Right ventricle myocardium inferior (tissue), 1 donor: ENCODE measurements around the gene AFF4. TPM values are rescaled to one million over a fixed set of nuclear protein-coding genes. Genes with fewer than 3 reads are reported as not detected.
"Not testable (repeated sequence)": the region's sequence is repeated elsewhere in the genome, so short reads cannot be mapped to it uniquely, and the experiment has no call there.

ENCODE experiments used
- ATAC-seq: fragments of 200-7000 bp; cut with Tn5 transposase; one replicate; pipeline ENCODE4 v1.9.1; 2020; ENCODE audit warnings: mild to moderate bottlenecking, moderate library complexity
- DNase-seq: peaks from one replicate; pipeline ENCODE4 v3.0.0; 2021; ENCODE audit errors: missing footprints
- intact Hi-C: fragments of 100-400 bp; cut with DNase I; formaldehyde crosslinking; loops from one replicate; pipeline ENCODE4 v1.11.0; 2022
- long read RNA-seq: library from polyadenylated mRNA; unstranded; transcript quantifications from one replicate; pipeline ENCODE4 v2.0.0, GENCODE V29; 2021
- total RNA-seq: library from RNA; stranded (reverse); fragmentation: NEBNext Ultra II Directional; extraction: Animal tissue kit (Norgen Biotek cat#: 25700); gene quantifications from one replicate; pipeline ENCODE4 v1.2.1, GENCODE V29; 2021
- donor health status: DM: no; HTN: yes; CAD: no; lungs with severe emphysema.

The AFF4 gene
- 29.2 TPM for total RNA-seq
- long read RNA-seq, partial matches to known transcripts = 0 of 1 reads
- long read RNA-seq, other reads (novel, unspliced or antisense) = 1 of 1 reads

DNA sequence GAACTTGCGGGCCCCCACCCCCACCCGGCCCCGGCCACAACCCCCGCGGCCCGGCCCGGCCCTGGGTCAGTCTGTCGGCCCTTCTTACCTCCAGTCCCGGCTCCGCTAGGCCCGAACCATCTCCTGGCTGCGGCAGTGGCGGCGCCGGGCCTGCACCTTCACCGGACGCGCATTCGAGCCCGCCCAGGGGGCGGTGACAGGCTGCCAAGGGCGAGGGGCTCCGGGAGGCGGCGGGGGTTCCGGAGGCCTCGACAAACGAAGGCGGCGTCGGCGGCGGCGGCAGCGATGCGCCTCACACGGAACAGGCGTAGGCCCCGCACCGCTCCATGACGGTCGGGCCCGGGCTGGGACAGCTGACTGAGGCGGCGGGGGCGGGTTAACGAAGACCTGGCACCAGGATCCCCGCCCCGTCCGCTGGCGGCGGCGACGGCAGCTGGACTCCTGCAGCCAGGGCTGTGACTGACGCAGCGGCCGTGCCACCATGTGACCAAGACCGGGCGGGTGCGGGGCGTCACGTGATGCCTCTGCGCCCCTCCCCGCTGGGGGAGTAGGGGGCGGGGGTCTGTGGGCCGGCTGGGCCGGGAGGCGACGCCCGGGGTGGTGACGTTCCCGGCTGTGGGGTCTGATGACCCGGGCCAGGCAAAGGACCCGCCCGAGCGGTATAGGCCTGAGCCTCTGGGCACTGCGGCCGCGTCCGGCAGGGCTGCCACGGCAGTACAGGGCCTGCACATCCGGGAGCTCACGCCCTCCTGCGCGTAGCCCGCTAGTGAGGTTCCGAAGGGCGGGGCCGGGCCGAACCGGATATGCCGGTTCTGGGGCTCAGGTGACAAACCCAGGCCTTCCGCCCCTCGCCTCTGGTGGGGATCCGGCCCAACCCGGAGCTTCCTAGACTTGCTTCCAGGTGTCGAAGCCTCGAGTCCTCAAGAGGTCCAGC is at the start of gene AFF4:
Gene AFF4 (minus strand): TSS at position 464 of the 934 bp plus-strand sequence. CDS start 26,445 bp downstream, outside the sequence.
- intact Hi-C loops = loop anchor here (2.0 to 10.0 kb wide), 2 partner anchors 87 to 1169 kb away; partner anchors contain the start of gene FNIP1
- DNase-seq (peak; percentile 99), ATAC-seq (peak; percentile 98)

DNA sequence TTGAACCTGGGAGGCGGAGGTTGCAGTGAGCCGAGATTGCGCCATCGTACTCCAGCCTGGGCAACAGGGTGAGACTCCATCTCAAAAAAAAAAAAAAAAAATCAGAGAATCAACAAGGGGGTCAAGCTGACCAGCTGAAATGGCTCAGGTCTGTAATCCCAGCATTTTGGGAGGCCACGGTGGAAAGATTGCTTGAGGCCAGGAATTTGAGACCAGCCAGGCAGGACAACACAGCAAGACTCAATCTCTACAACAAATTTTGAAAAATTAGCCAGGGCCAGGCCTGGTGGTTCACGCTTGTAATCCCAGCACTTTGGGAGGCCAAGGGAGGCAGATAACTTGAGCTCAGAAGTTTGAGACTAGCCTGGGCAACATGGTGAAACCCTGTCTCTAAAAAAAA is 45.0 kb upstream of the AFF4 start:
- DNase-seq, ATAC-seq, intact Hi-C loops: not testable (repeated sequence)

- no peak for DNase-seq
Observed at GRCh38 chr5:133006653-133007052, 43.2 kb upstream of the AFF4 start.

DNA sequence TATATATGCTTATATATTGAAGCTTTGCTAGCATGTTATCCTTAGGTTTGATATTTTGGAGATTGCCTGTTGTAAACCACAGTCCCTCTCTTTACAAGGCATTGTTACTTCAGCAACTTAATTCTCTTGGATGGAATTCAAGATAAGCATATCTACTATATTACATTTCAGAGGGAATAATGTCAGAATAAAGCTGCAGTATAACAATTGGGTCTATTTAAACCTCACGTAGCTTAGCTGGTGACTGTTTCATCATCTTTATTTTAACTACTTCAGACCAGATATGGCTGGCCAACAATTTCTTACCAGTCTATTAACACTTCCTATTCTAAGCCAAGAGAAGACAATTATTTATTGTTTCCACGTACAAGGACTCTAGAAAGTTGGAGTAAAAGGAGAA is 35.8 kb upstream of the AFF4 start:
- no peak for ATAC-seq
- DNase-seq = no peak
- intact Hi-C loops = no loop called here

More at GRCh38 chr5:133006653-133007052, 43.2 kb upstream of the AFF4 start:
- no peak for ATAC-seq
- intact Hi-C loops = no loop called here

DNA sequence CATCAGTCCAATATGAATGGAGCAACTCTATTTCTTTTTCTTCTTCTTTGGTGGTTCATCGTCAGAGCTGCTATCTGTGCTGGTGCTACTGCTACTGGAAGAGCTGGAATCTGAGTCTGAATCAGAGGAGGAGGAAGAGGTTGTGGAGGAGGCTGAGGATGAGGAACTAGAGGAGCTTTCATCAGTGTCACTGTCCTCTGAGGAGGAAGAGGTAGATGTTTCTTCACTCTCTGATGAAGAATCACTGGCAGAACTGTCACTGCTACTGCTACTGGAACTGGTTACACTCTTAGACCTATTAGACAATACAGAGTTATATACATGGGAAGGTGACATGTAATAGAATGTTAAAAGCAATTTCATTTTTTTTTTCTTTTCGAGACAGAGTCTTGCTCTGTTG is 35.1 kb upstream of the AFF4 start:
- intact Hi-C loops = no loop called here
- DNase-seq (no peak), ATAC-seq (no peak)

DNA sequence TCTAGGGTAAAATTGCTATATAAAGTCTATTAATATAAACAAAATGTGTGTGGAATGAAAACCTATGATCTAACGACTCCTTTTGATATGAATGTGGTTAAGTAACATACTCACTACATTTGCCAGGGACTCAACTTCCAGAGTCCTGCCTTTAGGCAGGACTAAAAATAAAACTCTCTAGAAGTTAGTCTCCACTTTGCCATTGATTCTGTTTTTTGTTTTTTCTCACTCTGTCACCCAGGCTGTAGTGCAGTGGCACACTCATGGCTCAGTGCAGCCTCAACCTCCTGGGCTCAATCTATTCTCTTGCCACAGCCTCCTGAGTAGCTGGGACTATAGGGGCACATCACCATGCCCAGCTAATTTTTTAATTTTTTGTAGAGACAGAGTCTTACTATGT is 32.9 kb upstream of the AFF4 start:
- no peak for ATAC-seq
- intact Hi-C loops = no loop called here
- no peak for DNase-seq

- ATAC-seq = no peak
- intact Hi-C loops = no loop called here
- DNase-seq = no peak
Observed at GRCh38 chr5:132987531-132988408, 24.3 kb upstream of the AFF4 start.

- DNase-seq, ATAC-seq, intact Hi-C loops: not testable (repeated sequence)
Observed at GRCh38 chr5:132982971-132983370, 19.5 kb upstream of the AFF4 start.

DNA sequence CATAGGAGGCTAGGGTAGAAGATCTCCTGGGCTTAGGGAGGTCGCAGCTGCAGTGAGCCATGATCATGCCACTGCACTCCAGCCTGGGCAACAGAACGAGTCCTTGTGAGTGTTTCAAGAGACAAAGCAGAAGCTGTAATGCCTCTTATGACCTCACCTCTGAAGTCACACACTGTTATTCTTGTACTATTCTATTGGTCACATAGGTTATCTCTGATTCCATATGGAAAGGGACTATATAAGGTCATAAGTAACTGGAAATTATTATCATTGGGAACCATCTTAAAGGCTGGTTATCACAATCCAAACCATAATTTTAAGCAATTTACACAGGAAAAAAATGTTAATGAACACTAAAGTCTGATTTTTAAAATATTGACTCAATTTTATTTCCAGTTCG is 17.9 kb upstream of the AFF4 start:
- DNase-seq = no peak
- no peak for ATAC-seq
- intact Hi-C loops = no loop called here

DNA sequence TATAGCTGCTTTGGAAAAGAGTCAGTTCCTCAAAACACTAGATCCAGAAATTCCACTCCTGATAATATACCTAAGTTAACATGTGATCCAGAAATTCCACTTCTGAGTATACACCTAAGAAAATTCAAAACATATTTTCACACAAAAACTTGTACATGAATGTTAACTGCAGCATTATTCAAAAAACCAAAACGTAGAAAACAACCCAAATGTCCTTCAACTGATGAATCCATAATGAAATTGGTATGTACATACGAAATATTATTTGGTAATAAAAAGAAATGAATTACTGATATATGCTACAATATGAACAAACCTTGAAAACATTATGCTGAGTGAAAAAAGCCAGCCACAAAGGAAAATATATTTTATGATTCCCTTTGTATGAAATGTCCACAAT is 16.5 kb upstream of the AFF4 start:
- DNase-seq (no peak), ATAC-seq (no peak)
- intact Hi-C loops = no loop called here

GRCh38 chr5:132979367-132979940 is 16.0 kb upstream of the AFF4 start:
- intact Hi-C loops = no loop called here

DNA sequence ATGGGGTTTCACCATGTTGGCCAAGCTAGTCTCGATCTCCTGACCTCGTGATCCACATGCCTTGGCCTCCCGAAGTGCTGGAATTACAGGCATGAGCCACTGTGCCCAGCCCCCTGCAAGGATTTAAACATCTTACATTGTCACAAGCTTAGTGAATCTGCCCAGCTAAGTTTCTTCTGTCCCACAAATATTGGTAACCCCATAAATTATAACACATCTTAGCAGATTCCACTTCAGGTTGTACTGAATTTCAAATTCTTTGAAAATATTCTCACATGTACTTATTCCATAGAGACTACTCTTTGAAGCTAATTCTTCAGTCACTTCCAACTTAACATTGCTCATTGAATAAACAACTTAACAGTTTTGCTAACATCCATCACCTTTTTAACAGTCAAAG is 13.4 kb upstream of the AFF4 start:
- DNase-seq = no peak
- ATAC-seq = no peak
- intact Hi-C loops = no loop called here

More at GRCh38 chr5:132979367-132979940, 16.0 kb upstream of the AFF4 start:
- ATAC-seq (no peak), DNase-seq (no peak)

DNA sequence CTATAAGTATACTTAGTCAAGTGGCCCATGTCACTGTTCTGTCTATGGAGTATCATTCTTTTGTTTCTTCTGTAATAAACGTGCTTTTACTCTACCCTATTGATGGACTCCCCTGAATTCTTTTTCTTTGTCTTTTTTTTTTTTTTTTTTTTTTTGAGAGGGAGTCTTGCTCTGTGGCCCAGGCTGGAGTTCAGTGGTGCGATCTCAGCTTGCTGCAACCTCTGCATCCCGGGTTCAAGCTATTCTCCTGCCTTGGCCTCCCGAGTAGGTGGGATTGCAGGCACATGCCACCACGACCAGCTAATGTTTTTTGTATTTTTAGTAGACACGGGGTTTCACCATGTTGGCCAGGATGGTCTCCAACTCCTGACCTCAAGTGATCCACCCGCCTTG is 9.0 kb upstream of the AFF4 start:
- intact Hi-C loops, ATAC-seq, DNase-seq: not testable (repeated sequence)

- intact Hi-C loops = no loop called here
- DNase-seq (no peak), ATAC-seq (no peak)
Observed at GRCh38 chr5:132971483-132972435, 8.3 kb upstream of the AFF4 start.

- intact Hi-C loops = loop anchor here (10.0 kb wide), 1 partner anchor 1170 kb away; the partner anchor contains the start of gene FNIP1
- ATAC-seq = no peak
- DNase-seq = no peak
Observed at GRCh38 chr5:132965120-132965519, 1.7 kb upstream of the AFF4 start.

- ATAC-seq (peak; percentile 21), DNase-seq (no peak)
- intact Hi-C loops = loop anchor here (2.0 to 10.0 kb wide), 2 partner anchors 88 to 1168 kb away; partner anchors contain the start of gene FNIP1
Observed at GRCh38 chr5:132962429-132963021, 909 bp downstream of the AFF4 start.

- intact Hi-C loops = loop anchor here (2.0 to 10.0 kb wide), 2 partner anchors 89 to 1167 kb away; partner anchors contain the start of gene FNIP1
- DNase-seq (no peak), ATAC-seq (no peak)
Observed at GRCh38 chr5:132961887-132962286, 1.5 kb downstream of the AFF4 start.
